ENCODE data around the gene TMEM61. TPM values are rescaled to one million over a fixed set of nuclear protein-coding genes. Genes with fewer than 3 reads are reported as not detected.

Gene TMEM61
- total RNA-seq, 1 experiment from 2014 or later, result 0.74 TPM

DNA sequence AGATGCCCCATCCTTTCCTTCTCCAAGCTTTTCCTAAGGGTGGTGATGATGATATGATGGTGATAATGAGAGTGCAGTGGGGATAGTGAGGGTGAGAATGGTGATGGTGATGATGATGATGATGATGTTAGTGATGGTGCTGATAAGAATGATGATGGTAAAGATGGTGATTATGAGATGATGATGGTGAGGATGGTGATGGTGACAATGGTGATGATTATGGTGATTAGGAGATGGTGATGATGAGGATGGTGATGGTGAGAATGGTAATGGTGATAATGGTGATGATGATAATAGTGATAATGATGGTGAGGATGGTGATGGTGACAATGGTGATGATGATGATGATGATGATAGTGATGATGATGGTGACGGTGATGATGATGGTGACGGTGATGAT, 22.3 kb downstream of the TMEM61 start:
- ChIA-PET POLR2A (interaction anchor here (0.6 kb wide), 1 partner anchor 113 kb away, joined by 3 read pairs; no protein-coding TSS in a partner anchor), CTCF (interaction anchor here (1.2 to 11.2 kb wide), 3 partner anchors 8 to 54 kb away, joined by 6 to 373 read pairs (median 174); no protein-coding TSS in a partner anchor)
- H3K27ac Mint-ChIP-seq, result no peak overlapping the region
- ATAC-seq (no peak), DNase-seq (ENCODE audit: low spot score) (no peak)
- peaks cover 7% of the 10 kb centered on the region; the same call in 1 of the 2 replicates for H3K4me1 Mint-ChIP-seq
- H3K27me3 Mint-ChIP-seq (ENCODE audit: low read depth), result peaks cover 38% of the 10 kb centered on the region
- no peaks in the 10 kb centered on the region for H3K36me3 Mint-ChIP-seq
- H3K4me3 Mint-ChIP-seq, result no peak overlapping the region
- no peaks in the 10 kb centered on the region for H3K9me3 Mint-ChIP-seq
- TF ChIP-seq SOX15 (CRISPR knock-in tag; IDR thresholded peaks at IDR 0.05), result no peak
- TF ChIP-seq ZNF121 (CRISPR knock-in tag; IDR thresholded peaks at IDR 0.05), result no peak
- TF ChIP-seq GRHL2 (CRISPR knock-in tag; IDR thresholded peaks at IDR 0.05; ENCODE audit: insufficient replicate concordance, severe bottlenecking), result no peak
- no peak for TF ChIP-seq AR (CRISPR knock-in tag; IDR thresholded peaks at IDR 0.05)
- TF ChIP-seq, protein P1, sequence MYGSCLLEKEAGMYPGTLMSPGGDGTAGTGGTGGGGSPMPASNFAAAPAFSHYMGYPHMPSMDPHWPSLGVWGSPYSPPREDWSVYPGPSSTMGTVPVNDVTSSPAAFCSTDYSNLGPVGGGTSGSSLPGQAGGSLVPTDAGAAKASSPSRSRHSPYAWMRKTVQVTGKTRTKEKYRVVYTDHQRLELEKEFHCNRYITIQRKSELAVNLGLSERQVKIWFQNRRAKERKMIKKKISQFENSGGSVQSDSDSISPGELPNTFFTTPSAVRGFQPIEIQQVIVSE (CRISPR knock-in tag; IDR thresholded peaks at IDR 0.05; ENCODE audit: borderline replicate concordance), result no peak
- TF ChIP-seq ZMAT4 (CRISPR knock-in tag; IDR thresholded peaks at IDR 0.05), result no peak
- no peak for TF ChIP-seq HMGA2 (CRISPR knock-in tag; IDR thresholded peaks at IDR 0.05)
- TF ChIP-seq KAT7 (CRISPR knock-in tag; IDR thresholded peaks at IDR 0.05; ENCODE audit: borderline replicate concordance), result no peak

GRCh38 chr1:55005351-55006140, 25.1 kb downstream of the TMEM61 start:
- ChIA-PET POLR2A (no interaction called here), CTCF (interaction anchor here (0.5 to 11.2 kb wide), 4 partner anchors 9 to 128 kb away, joined by 3 to 174 read pairs (median 3); no protein-coding TSS in a partner anchor)
- Mint-ChIP-seq H3K4me3 (no peak overlapping the region), H3K27ac (no peak overlapping the region), H3K4me1 (peaks cover 7% of the 10 kb centered on the region), H3K27me3 (ENCODE audit: low read depth) (peaks cover 19% of the 10 kb centered on the region), H3K9me3 (peaks cover 21% of the 10 kb centered on the region), H3K36me3 (peaks cover 15% of the 10 kb centered on the region; the same call in 1 of the 2 replicates)
- TF ChIP-seq TP53 (CRISPR knock-in tag; IDR thresholded peaks at IDR 0.05) (no peak), PRRX2 (CRISPR knock-in tag; IDR thresholded peaks at IDR 0.05) (no peak), GRHL2 (CRISPR knock-in tag; IDR thresholded peaks at IDR 0.05; ENCODE audit: insufficient replicate concordance, severe bottlenecking) (no peak), GABPB1 (CRISPR knock-in tag; IDR thresholded peaks at IDR 0.05) (no peak), ZNF263 (CRISPR knock-in tag; IDR thresholded peaks at IDR 0.05; ENCODE audit: low read depth) (no peak), ZMAT4 (CRISPR knock-in tag; IDR thresholded peaks at IDR 0.05) (no peak), ZNF396 (CRISPR knock-in tag; IDR thresholded peaks at IDR 0.05; ENCODE audit: borderline replicate concordance) (no peak), ZBTB21 (CRISPR knock-in tag; IDR thresholded peaks at IDR 0.05; ENCODE audit: borderline replicate concordance) (no peak), HMGA2 (CRISPR knock-in tag; IDR thresholded peaks at IDR 0.05) (no peak), ZNF671 (CRISPR knock-in tag; IDR thresholded peaks at IDR 0.05) (no peak)
- TF ChIP-seq, protein P2, sequence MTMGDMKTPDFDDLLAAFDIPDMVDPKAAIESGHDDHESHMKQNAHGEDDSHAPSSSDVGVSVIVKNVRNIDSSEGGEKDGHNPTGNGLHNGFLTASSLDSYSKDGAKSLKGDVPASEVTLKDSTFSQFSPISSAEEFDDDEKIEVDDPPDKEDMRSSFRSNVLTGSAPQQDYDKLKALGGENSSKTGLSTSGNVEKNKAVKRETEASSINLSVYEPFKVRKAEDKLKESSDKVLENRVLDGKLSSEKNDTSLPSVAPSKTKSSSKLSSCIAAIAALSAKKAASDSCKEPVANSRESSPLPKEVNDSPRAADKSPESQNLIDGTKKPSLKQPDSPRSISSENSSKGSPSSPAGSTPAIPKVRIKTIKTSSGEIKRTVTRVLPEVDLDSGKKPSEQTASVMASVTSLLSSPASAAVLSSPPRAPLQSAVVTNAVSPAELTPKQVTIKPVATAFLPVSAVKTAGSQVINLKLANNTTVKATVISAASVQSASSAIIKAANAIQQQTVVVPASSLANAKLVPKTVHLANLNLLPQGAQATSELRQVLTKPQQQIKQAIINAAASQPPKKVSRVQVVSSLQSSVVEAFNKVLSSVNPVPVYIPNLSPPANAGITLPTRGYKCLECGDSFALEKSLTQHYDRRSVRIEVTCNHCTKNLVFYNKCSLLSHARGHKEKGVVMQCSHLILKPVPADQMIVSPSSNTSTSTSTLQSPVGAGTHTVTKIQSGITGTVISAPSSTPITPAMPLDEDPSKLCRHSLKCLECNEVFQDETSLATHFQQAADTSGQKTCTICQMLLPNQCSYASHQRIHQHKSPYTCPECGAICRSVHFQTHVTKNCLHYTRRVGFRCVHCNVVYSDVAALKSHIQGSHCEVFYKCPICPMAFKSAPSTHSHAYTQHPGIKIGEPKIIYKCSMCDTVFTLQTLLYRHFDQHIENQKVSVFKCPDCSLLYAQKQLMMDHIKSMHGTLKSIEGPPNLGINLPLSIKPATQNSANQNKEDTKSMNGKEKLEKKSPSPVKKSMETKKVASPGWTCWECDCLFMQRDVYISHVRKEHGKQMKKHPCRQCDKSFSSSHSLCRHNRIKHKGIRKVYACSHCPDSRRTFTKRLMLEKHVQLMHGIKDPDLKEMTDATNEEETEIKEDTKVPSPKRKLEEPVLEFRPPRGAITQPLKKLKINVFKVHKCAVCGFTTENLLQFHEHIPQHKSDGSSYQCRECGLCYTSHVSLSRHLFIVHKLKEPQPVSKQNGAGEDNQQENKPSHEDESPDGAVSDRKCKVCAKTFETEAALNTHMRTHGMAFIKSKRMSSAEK (CRISPR knock-in tag; IDR thresholded peaks at IDR 0.05; ENCODE audit: borderline replicate concordance), result no peak
- TF ChIP-seq, protein P3, sequence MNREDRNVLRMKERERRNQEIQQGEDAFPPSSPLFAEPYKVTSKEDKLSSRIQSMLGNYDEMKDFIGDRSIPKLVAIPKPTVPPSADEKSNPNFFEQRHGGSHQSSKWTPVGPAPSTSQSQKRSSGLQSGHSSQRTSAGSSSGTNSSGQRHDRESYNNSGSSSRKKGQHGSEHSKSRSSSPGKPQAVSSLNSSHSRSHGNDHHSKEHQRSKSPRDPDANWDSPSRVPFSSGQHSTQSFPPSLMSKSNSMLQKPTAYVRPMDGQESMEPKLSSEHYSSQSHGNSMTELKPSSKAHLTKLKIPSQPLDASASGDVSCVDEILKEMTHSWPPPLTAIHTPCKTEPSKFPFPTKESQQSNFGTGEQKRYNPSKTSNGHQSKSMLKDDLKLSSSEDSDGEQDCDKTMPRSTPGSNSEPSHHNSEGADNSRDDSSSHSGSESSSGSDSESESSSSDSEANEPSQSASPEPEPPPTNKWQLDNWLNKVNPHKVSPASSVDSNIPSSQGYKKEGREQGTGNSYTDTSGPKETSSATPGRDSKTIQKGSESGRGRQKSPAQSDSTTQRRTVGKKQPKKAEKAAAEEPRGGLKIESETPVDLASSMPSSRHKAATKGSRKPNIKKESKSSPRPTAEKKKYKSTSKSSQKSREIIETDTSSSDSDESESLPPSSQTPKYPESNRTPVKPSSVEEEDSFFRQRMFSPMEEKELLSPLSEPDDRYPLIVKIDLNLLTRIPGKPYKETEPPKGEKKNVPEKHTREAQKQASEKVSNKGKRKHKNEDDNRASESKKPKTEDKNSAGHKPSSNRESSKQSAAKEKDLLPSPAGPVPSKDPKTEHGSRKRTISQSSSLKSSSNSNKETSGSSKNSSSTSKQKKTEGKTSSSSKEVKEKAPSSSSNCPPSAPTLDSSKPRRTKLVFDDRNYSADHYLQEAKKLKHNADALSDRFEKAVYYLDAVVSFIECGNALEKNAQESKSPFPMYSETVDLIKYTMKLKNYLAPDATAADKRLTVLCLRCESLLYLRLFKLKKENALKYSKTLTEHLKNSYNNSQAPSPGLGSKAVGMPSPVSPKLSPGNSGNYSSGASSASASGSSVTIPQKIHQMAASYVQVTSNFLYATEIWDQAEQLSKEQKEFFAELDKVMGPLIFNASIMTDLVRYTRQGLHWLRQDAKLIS (CRISPR knock-in tag; IDR thresholded peaks at IDR 0.05; ENCODE audit: borderline replicate concordance), result no peak
- TF ChIP-seq, protein P4, sequence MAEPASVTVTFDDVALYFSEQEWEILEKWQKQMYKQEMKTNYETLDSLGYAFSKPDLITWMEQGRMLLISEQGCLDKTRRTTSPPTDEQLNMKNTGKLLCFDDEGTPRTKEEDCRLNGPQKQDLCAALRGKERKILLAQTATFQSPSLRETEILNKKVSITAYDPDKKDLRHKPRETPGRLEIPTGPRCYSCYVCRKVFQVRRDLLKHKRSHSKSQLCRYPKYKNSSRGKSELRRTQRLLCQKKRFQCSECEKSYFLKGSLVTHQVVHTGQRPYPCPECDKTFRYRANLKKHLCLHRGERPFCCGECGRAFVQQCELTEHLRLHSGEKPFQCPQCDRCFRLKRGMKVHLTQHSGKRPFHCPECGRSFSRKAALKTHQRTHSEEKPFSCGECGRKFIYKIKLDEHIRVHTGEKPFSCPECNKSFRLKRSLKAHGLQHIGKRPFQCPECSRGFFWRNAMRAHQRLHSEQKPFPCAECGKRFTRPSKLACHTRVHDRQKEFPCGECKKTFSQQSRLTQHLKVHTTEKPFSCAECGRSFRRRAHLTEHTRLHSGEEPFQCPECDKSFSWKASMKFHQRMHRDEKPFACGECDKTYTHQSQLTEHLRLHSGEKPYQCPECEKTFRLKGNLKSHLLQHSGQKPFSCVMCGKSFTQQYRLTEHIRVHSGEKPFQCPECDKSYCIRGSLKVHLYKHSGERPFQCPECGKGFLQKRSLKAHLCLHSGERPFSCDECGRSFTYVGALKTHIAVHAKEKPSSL (CRISPR knock-in tag; conservative IDR thresholded peaks at IDR 0.05), result no peak
- ATAC-seq, result peak; percentile 83
- peak; percentile 44 for DNase-seq (ENCODE audit: low spot score)
